ENCODE measurements around the gene MTHFR. TPM values are rescaled to one million over a fixed set of nuclear protein-coding genes. Genes with fewer than 3 reads are reported as not detected.

Gene MTHFR
- polyA plus RNA-seq, 1 experiment = 8.8 TPM

DNA sequence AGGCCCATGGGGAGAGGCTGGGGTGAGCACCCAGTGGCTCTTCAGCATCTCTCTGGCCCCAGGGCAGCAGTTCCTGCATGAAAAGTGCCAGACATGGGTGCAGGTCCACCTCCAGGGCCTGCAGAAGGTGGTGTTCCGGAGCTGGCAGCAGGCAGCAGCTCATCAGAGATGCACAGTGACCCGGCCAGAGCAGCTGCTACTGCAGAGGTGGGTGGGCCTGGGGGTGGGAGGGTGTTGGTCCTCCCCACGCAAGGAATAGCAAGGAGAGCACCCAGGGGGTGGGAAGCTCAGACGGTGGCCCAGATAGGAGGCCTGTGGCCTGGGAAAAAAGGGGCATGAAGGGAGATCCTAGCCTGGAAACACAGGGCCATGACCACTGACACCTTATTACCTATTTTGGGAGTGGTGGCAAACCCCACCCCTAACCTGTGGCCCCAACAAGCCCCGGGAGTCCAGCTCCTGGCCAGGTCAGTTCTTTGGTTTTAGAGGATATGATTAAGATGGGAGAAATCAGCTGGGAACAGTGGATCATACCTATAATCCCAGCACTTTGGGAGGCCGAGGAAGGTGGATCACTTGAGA lies 23.5 kb downstream of the MTHFR start:
- Histone ChIP-seq H3K9me3 (ENCODE audit: control insufficient read depth, insufficient read depth, low read length) (peaks cover 4% of the 10 kb centered on the region; the same call in 1 of the 2 replicates), H3K27ac (ENCODE audit: low read depth, low read length) (no peak overlapping the region), H3K4me3 (ENCODE audit: low read depth, low read length) (no peak overlapping the region), H3K27me3 (ENCODE audit: control insufficient read depth, insufficient read depth, low read length) (no peaks in the 10 kb centered on the region)
- CTCF ChIA-PET = interaction anchor here (0.6 to 1.0 kb wide), 2 partner anchors 10 to 395 kb away, joined by 3 read pairs; no protein-coding TSS in a partner anchor
- DNase-seq (ENCODE audit: low read depth, low spot score) = no peak
- POLR2A ChIA-PET = interaction anchor here (0.7 kb wide), 1 partner anchor 21 kb away, joined by 3 read pairs; no protein-coding TSS in a partner anchor
- TF ChIP-seq, protein P1, sequence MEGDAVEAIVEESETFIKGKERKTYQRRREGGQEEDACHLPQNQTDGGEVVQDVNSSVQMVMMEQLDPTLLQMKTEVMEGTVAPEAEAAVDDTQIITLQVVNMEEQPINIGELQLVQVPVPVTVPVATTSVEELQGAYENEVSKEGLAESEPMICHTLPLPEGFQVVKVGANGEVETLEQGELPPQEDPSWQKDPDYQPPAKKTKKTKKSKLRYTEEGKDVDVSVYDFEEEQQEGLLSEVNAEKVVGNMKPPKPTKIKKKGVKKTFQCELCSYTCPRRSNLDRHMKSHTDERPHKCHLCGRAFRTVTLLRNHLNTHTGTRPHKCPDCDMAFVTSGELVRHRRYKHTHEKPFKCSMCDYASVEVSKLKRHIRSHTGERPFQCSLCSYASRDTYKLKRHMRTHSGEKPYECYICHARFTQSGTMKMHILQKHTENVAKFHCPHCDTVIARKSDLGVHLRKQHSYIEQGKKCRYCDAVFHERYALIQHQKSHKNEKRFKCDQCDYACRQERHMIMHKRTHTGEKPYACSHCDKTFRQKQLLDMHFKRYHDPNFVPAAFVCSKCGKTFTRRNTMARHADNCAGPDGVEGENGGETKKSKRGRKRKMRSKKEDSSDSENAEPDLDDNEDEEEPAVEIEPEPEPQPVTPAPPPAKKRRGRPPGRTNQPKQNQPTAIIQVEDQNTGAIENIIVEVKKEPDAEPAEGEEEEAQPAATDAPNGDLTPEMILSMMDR (IDR thresholded peaks at IDR 0.05; ENCODE audit: low read depth, low read length) = no peak

GRCh38 chr1:11781297-11781696 lies 24.5 kb downstream of the MTHFR start:
- no peaks in the 10 kb centered on the region for H3K27me3 ChIP-seq (ENCODE audit: control insufficient read depth, insufficient read depth, low read length)
- POLR2A ChIA-PET = no interaction called here
- no peak overlapping the region for H3K4me3 ChIP-seq (ENCODE audit: low read depth, low read length)
- TF ChIP-seq, protein P1 (IDR thresholded peaks at IDR 0.05; ENCODE audit: low read depth, low read length) = no peak
- CTCF ChIA-PET = no interaction called here
- H3K9me3 ChIP-seq (ENCODE audit: control insufficient read depth, insufficient read depth, low read length) = peaks cover 4% of the 10 kb centered on the region; the same call in 1 of the 2 replicates
- no peak for DNase-seq (ENCODE audit: low read depth, low spot score)
- no peak overlapping the region for H3K27ac ChIP-seq (ENCODE audit: low read depth, low read length)

- Histone ChIP-seq H3K27ac (ENCODE audit: low read depth, low read length) (no peak overlapping the region), H3K9me3 (ENCODE audit: control insufficient read depth, insufficient read depth, low read length) (peaks cover 4% of the 10 kb centered on the region; the same call in 1 of the 2 replicates), H3K27me3 (ENCODE audit: control insufficient read depth, insufficient read depth, low read length) (peaks cover 2% of the 10 kb centered on the region), H3K4me3 (ENCODE audit: low read depth, low read length) (no peak overlapping the region)
- ChIA-PET CTCF (interaction anchor here (0.6 kb wide), 1 partner anchor 31 kb away, joined by 3 read pairs; no protein-coding TSS in a partner anchor), POLR2A (no interaction called here)
- TF ChIP-seq, protein P1 (IDR thresholded peaks at IDR 0.05; ENCODE audit: low read depth, low read length) = no peak
- no peak for DNase-seq (ENCODE audit: low read depth, low spot score)
These were observed 25.2 kb downstream of the MTHFR start for GRCh38 chr1:11780380-11781147.

DNA sequence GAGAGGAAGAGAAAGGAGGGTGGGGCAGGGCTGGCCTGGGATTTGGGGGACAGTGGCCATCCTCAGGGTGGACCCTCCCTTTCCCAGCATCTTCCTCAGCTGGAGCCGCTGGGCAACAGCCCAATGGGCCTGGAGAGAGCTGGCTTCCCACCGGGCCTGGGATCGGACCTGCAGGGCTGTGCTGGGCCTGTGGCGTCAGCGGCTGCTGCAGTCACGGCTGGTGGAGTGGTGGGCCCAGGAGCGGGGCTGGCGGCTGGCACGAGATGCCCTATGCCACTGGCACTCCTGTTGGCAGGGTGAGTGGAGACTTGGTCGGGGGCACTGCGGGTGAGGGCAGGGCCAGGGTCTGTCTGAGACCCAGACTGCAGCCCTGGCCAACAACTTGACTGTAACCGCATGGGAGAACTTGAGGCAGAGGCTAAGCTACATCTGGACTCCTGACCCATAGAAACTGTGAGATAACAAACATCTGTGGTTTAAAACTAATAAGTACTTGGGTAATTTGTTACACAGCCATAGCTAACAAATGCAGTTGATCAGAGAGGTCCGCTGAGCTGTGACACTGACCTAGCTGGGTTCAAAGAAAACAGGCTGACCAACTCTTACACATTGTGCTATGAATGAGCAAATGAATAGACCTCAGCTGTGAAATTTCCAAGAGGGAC lies 25.9 kb downstream of the MTHFR start:
- DNase-seq (ENCODE audit: low read depth, low spot score) = no peak
- ChIA-PET CTCF (interaction anchor here (1.0 kb wide), 1 partner anchor 69 kb away, joined by 3 read pairs; no protein-coding TSS in a partner anchor), POLR2A (no interaction called here)
- peaks cover 2% of the 10 kb centered on the region for H3K27me3 ChIP-seq (ENCODE audit: control insufficient read depth, insufficient read depth, low read length)
- no peak overlapping the region for H3K4me3 ChIP-seq (ENCODE audit: low read depth, low read length)
- no peak overlapping the region for H3K27ac ChIP-seq (ENCODE audit: low read depth, low read length)
- TF ChIP-seq, protein P1 (IDR thresholded peaks at IDR 0.05; ENCODE audit: low read depth, low read length) = no peak
- peaks cover 4% of the 10 kb centered on the region; the same call in 1 of the 2 replicates for H3K9me3 ChIP-seq (ENCODE audit: control insufficient read depth, insufficient read depth, low read length)
